ENCODE measurements around the gene SI.

SI gene

GRCh38 chr3:165078293-165078692 lies at the start of gene SI:
TSS of gene SI (minus strand) at chr3:165078496. CDS start at chr3:165076012, 2,484 bp downstream.
- TF ChIP-seq CTCF (conservative IDR thresholded peaks at IDR 0.05; ENCODE audit: low read depth), result no peak
- CTCF ChIA-PET, result no interaction called here
- DNase-seq (ENCODE audit: low spot score), result no peak
- POLR2A ChIA-PET (ENCODE audit: low non-redundant PET), result no interaction called here
- no peak within 1 kb of the TSS for H3K27ac ChIP-seq

GRCh38 chr3:165125836-165126235 lies 47.5 kb upstream of the SI start:
- no peak for TF ChIP-seq CTCF (conservative IDR thresholded peaks at IDR 0.05; ENCODE audit: low read depth)
- CTCF ChIA-PET, result no interaction called here
- DNase-seq (ENCODE audit: low spot score), result no peak

GRCh38 chr3:165111401-165111800 lies 33.1 kb upstream of the SI start:
- H3K27ac ChIP-seq, result no peak overlapping the region
- no peak for TF ChIP-seq CTCF (conservative IDR thresholded peaks at IDR 0.05; ENCODE audit: low read depth)
- CTCF ChIA-PET, result no interaction called here
- POLR2A ChIA-PET (ENCODE audit: low non-redundant PET), result no interaction called here
- no peak for DNase-seq (ENCODE audit: low spot score)

More at GRCh38 chr3:165125836-165126235, 47.5 kb upstream of the SI start:
- no peak overlapping the region for H3K27ac ChIP-seq
- POLR2A ChIA-PET (ENCODE audit: low non-redundant PET), result no interaction called here

- ChIA-PET POLR2A (ENCODE audit: low non-redundant PET) (no interaction called here), CTCF (no interaction called here)
- TF ChIP-seq CTCF (conservative IDR thresholded peaks at IDR 0.05; ENCODE audit: low read depth), result no peak
- no peak overlapping the region for H3K27ac ChIP-seq
- DNase-seq (ENCODE audit: low spot score), result no peak
These were observed 25.3 kb upstream of the SI start for GRCh38 chr3:165103616-165104015.

GRCh38 chr3:165082650-165083049 lies 4.4 kb upstream of the SI start:
- CTCF ChIA-PET, result no interaction called here
- no peak overlapping the region for H3K27ac ChIP-seq
- no peak for DNase-seq (ENCODE audit: low spot score)
- no peak for TF ChIP-seq CTCF (conservative IDR thresholded peaks at IDR 0.05; ENCODE audit: low read depth)
- POLR2A ChIA-PET (ENCODE audit: low non-redundant PET), result no interaction called here

- no peak overlapping the region for H3K27ac ChIP-seq
- ChIA-PET POLR2A (ENCODE audit: low non-redundant PET) (no interaction called here), CTCF (no interaction called here)
- TF ChIP-seq CTCF (conservative IDR thresholded peaks at IDR 0.05; ENCODE audit: low read depth), result no peak
- no peak for DNase-seq (ENCODE audit: low spot score)
These were observed 2.9 kb upstream of the SI start for GRCh38 chr3:165081183-165081582.

- TF ChIP-seq CTCF (conservative IDR thresholded peaks at IDR 0.05; ENCODE audit: low read depth), result no peak
- no peak for DNase-seq (ENCODE audit: low spot score)
- CTCF ChIA-PET, result no interaction called here
- POLR2A ChIA-PET (ENCODE audit: low non-redundant PET), result no interaction called here
- H3K27ac ChIP-seq, result no peak overlapping the region
These were observed 2.6 kb downstream of the SI start for GRCh38 chr3:165075695-165076094.

Measured in RWPE1 (cell line).